B cell (primary cell): Measurements from ENCODE around the gene NT5C.

Source experiments
- CTCF ChIP-seq: fragments of 200-600 bp; IDR thresholded peaks from one replicate; pipeline ENCODE4 v1.8.0; 2022; ENCODE audit warnings: antibody characterized with exemption, mild to moderate bottlenecking
- EZH2 ChIP-seq: IDR thresholded peaks from 2 replicates; pipeline ENCODE4 v1.6.1; 2012; ENCODE audit warnings: borderline replicate concordance, low read depth, mild to moderate bottlenecking, moderate library complexity, low read length; ENCODE audit not compliant: insufficient read depth, poor library complexity, severe bottlenecking

- TF ChIP-seq CTCF: no peak
- TF ChIP-seq EZH2: no peak
These were observed 21.0 kb upstream of the NT5C start for GRCh38 chr17:75152523-75152921.
